Measurements from ENCODE around the gene FHOD3. TPM values are rescaled to one million over a fixed set of nuclear protein-coding genes. Genes with fewer than 3 reads are reported as not detected.

The FHOD3 gene
- total and polyA plus RNA-seq, 2 of the 13 experiments (the other 11 are each of a cell fraction or from before 2014, with no cell fraction given), result 0.07 TPM; not detected in 1

GRCh38 chr18:36322734-36323133 is 25.2 kb downstream of the FHOD3 start (continued):
- TF ChIP-seq RERE (CRISPR knock-in tag; IDR thresholded peaks at IDR 0.05; ENCODE audit: low read depth), result no peak
- TF ChIP-seq ZNF776 (CRISPR knock-in tag; IDR thresholded peaks at IDR 0.05), result no peak

GRCh38 chr18:36323421-36323820 is 25.9 kb downstream of the FHOD3 start:
- H3K27ac ChIP-seq (ENCODE audit: extremely low read length, insufficient read depth, low read length), result no peak overlapping the region
- no peak overlapping the region for H3K9ac ChIP-seq (ENCODE audit: insufficient read depth, low read depth, low read length)
- no peak for DNase-seq (ENCODE audit: low spot score)
- 0% methylated on average over 1 of the region's 1 CpG for WGBS (ENCODE audit: low lambda C conversion rate)
- ChIA-PET POLR2A (no interaction called here), CTCF (ENCODE audit: low intra/inter-chr PET ratio, low total read pairs) (no interaction called here)
- no peak overlapping the region for H2AFZ ChIP-seq (ENCODE audit: low read length)
- no peaks in the 10 kb centered on the region; a peak in 1 of 5 replicates for H3K27me3 ChIP-seq (ENCODE audit: control insufficient read depth in 1 of 2, insufficient read depth in 2 of 2, low read length in 2 of 2)
- no peak for ATAC-seq
- no peaks in the 10 kb centered on the region for H3K9me3 ChIP-seq (ENCODE audit: low read length)
- H3K79me2 ChIP-seq (ENCODE audit: insufficient read depth, low read length), result no peaks in the 10 kb centered on the region
- no peak overlapping the region for H3K4me2 ChIP-seq (ENCODE audit: low read depth, low read length)
- H3K4me3 ChIP-seq (replicated peaks in 1 of 3; ENCODE audit: insufficient read depth in 1 of 3, low read depth in 2 of 3, low read length in 3 of 3), result no peak overlapping the region
- in situ Hi-C loops (cut with HindIII; ENCODE audit: extremely low pct_ligation_motif_present, low pct_unique_long_range_greater_than_20kb) (no loop called here), intact Hi-C loops (cut with micrococcal nuclease; ENCODE audit: unreplicated experiment) (no loop called here)
- no peaks in the 10 kb centered on the region for H4K20me1 ChIP-seq (ENCODE audit: insufficient read depth, low read length)
- no peak for TF ChIP-seq SPEN (CRISPR knock-in tag; IDR thresholded peaks at IDR 0.05; ENCODE audit: low read depth)
- no peak for TF ChIP-seq TFE3 (CRISPR knock-in tag; IDR thresholded peaks at IDR 0.05)
- no peak for TF ChIP-seq YEATS4 (CRISPR knock-in tag; IDR thresholded peaks at IDR 0.05; ENCODE audit: borderline replicate concordance)
- no peak for TF ChIP-seq FOXA3 (CRISPR knock-in tag; IDR thresholded peaks at IDR 0.05)
- TF ChIP-seq TBL1XR1 (IDR thresholded peaks at IDR 0.05; ENCODE audit: borderline replicate concordance, low read length, partially characterized antibody), result no peak
- no peak for TF ChIP-seq ZNF350 (CRISPR knock-in tag; IDR thresholded peaks at IDR 0.05; ENCODE audit: borderline replicate concordance, low read depth)
- no peak for TF ChIP-seq MED8 (CRISPR knock-in tag; IDR thresholded peaks at IDR 0.05; ENCODE audit: insufficient replicate concordance)
- BruUV-seq (replicated peaks), result no TSS peak
- H3K36me3 ChIP-seq (replicated peaks in 1 of 2; ENCODE audit: control insufficient read depth in 1 of 2, insufficient read depth in 2 of 2, low read length in 2 of 2), result no peaks in the 10 kb centered on the region
- FAIRE-seq, result no peak
- H3K4me1 ChIP-seq (ENCODE audit: insufficient read depth, low read length), result no peaks in the 10 kb centered on the region

Data from HepG2 (cell line).